Epithelial cell of esophagus (primary cell): Measurements from ENCODE around the gene MYOZ1.

Experiments
- DNase-seq: peaks from one replicate; pipeline ENCODE4 v3.0.0; 2010; ENCODE audit warnings: low read depth
- H3K4me3 ChIP-seq: 2 replicates; pipeline ENCODE4 v1.5.1; 2011; ENCODE audit warnings: mild to moderate bottlenecking, low read length, control low read depth
- TF ChIP-seq, protein P1 (sequence below): IDR thresholded peaks from 2 replicates; pipeline ENCODE4 v1.5.1; 2011; ENCODE audit warnings: low read depth, mild to moderate bottlenecking, low read length, control low read depth, inconsistent platforms; ENCODE audit not compliant: insufficient read depth; ENCODE audit errors: missing control alignments

The MYOZ1 gene

DNA sequence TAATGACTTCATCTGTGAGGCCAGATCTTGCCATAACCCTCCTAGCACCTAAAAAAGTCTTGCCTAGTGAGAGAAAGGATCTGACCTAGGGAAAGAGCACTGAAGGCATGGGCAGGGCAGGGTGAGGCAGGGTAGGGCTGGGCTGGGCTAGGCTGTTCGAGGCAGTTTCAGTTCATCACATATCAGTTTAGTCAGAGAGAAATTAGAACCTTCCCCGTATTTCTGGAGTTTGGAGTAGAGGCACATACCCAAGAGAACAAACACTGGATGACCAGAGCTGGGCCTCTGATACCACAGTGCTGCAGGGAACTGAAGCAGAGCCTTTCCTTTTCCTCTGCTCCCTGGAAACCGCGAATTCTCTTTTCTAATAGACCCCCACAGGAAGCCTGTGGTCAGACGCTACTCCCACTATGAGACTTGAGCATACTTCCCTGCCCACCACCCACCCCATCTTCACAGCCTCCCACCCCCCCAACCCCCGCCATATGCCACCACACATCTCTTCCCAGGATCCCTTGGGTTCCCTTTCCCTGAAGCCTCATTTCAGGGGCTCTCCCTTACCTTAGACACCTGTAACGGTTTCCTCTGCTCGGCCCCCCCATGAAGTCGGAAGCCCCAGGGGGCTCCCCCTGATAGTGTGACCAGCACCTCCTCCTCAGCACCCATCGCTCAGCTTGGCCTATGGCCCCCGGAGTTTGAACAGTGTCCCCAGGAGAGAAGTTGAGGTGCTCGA lies 14.1 kb upstream of the MYOZ1 start:
- no peak overlapping the region for H3K4me3 ChIP-seq
- TF ChIP-seq, protein P1, sequence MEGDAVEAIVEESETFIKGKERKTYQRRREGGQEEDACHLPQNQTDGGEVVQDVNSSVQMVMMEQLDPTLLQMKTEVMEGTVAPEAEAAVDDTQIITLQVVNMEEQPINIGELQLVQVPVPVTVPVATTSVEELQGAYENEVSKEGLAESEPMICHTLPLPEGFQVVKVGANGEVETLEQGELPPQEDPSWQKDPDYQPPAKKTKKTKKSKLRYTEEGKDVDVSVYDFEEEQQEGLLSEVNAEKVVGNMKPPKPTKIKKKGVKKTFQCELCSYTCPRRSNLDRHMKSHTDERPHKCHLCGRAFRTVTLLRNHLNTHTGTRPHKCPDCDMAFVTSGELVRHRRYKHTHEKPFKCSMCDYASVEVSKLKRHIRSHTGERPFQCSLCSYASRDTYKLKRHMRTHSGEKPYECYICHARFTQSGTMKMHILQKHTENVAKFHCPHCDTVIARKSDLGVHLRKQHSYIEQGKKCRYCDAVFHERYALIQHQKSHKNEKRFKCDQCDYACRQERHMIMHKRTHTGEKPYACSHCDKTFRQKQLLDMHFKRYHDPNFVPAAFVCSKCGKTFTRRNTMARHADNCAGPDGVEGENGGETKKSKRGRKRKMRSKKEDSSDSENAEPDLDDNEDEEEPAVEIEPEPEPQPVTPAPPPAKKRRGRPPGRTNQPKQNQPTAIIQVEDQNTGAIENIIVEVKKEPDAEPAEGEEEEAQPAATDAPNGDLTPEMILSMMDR, result no peak
- peak; percentile 56 for DNase-seq

DNA sequence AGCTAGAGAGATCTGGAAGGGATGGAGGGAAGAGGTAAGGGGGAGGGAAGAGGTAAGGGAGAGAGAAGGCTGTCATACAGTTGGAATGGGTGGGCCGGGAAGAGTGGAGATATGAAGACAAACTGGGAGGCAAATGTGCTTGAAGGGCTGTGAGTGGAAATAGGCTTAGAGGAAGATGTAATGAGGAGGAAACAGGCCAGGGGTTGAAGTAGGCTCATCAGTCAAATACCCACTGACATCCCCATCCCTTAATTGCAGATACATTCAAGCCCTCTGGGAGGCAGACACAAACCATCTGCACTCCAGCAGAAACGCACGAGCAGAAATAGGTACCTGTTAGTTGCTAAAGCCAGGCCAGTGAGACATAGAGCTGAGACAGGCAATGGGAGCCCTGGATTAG lies 12.4 kb upstream of the MYOZ1 start:
- peak; percentile 46 for DNase-seq
- H3K4me3 ChIP-seq, result no peak overlapping the region
- TF ChIP-seq, protein P1, result peak; percentile 38

GRCh38 chr10:73653195-73653594 lies 11.9 kb upstream of the MYOZ1 start:
- DNase-seq, result no peak
- H3K4me3 ChIP-seq, result no peak overlapping the region
- TF ChIP-seq, protein P1, result no peak

DNA sequence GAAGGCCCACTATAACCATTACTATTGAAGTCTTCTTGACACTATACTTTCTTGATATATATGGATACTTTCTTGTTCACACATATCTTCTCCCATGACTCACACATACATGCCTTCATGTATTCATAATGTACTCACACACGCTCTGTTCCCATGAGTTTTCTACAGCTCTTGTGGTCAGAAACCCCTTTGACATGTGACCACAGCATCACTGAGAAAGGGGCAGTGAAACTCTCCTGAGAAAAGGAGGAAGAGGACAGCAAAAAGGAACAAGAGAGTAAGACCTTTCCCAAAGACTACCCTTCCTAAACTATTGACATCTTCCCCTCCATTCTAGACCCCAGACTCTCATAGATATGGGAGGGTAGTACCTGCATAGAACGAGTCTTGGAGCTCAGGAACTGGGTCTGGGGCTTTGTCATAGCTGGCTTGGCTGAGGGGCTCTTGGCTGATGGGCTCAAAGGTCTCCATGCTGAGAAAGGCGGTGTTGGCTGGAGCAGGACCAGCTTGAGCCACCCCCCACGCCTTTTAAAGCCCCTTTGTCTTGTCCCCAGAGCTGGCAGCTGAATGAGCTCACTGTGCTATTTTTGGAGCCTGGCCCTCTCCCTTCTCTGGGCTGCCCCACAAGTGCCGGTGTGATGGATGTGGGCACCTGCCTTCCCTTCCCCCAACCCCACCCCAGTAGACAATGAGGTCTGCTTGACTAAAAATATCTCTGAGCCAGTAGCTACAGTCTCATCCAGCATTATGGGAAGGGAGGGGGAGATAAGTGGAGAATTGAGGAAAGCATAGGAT lies 9.5 kb upstream of the MYOZ1 start:
- TF ChIP-seq, protein P1, result no peak
- DNase-seq, result peak; percentile 76
- no peak overlapping the region for H3K4me3 ChIP-seq

DNA sequence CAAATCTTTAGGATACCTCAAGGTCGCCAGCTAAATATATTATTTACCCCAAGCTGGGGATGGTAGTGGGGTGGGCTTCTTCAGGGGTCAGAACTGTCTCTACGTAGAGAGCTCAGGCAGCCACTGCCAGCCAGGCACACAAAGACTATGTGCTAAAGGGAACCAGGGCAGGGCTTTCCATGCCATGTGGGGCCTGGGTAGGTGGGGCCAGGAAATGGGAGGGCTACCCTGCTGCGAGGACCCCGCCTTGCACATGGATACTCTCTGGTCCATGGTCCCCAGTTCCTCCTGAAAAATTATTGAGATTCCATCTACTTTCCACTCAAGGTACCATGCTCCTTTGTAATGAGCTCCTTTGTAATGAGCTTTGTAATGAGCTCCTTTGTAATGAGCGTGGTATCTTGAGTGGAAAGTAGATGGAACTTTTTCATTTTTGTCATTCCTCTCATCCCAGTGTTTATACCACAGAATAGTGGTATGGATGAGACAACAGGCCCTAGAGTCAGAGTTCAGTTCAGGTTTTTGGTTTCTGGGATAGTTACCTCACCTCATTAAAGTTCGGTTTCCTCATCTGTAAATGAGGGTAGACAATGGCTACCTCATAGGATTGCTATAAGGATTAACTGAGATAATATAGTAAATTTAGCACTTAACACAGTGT lies 8.7 kb upstream of the MYOZ1 start:
- no peak for DNase-seq
- H3K4me3 ChIP-seq, result no peak overlapping the region
- TF ChIP-seq, protein P1, result no peak

- TF ChIP-seq, protein P1, result no peak
- no peak overlapping the region for H3K4me3 ChIP-seq
- peak; percentile 55 for DNase-seq
These were observed 7.9 kb upstream of the MYOZ1 start for GRCh38 chr10:73648975-73649829.
